ENCODE data around the gene TRPV3.

The TRPV3 gene

GRCh38 chr17:3546521-3546920 is 11.1 kb downstream of the TRPV3 start:
- DNase-seq (ENCODE audit: low read depth) = no peak

- no peak for DNase-seq (ENCODE audit: low read depth)
Observed at GRCh38 chr17:3545151-3545550, 12.5 kb downstream of the TRPV3 start.

GRCh38 chr17:3544365-3544764 is 13.2 kb downstream of the TRPV3 start:
- no peak for DNase-seq (ENCODE audit: low read depth)

GRCh38 chr17:3543453-3543852 is 14.2 kb downstream of the TRPV3 start:
- DNase-seq (ENCODE audit: low read depth) = no peak

- no peak for DNase-seq (ENCODE audit: low read depth)
Observed at GRCh38 chr17:3542410-3543088, 15.1 kb downstream of the TRPV3 start.

GRCh38 chr17:3539881-3540540 is 17.6 kb downstream of the TRPV3 start:
- DNase-seq (ENCODE audit: low read depth) = no peak

GRCh38 chr17:3536716-3537115 is 20.9 kb downstream of the TRPV3 start:
- DNase-seq (ENCODE audit: low read depth) = no peak

- peak; percentile 7 for DNase-seq (ENCODE audit: low read depth)
Observed at GRCh38 chr17:3535253-3535995, 22.2 kb downstream of the TRPV3 start.

- DNase-seq (ENCODE audit: low read depth) = no peak
Observed at GRCh38 chr17:3534881-3535252, 22.7 kb downstream of the TRPV3 start.

GRCh38 chr17:3533752-3534151 is 23.9 kb downstream of the TRPV3 start:
- DNase-seq (ENCODE audit: low read depth) = no peak

GRCh38 chr17:3532859-3533142 is 24.8 kb downstream of the TRPV3 start:
- DNase-seq (ENCODE audit: low read depth) = no peak

- no peak for DNase-seq (ENCODE audit: low read depth)
Observed at GRCh38 chr17:3532106-3532858, 25.3 kb downstream of the TRPV3 start.

- DNase-seq (ENCODE audit: low read depth) = no peak
Observed at GRCh38 chr17:3531266-3532101, 26.1 kb downstream of the TRPV3 start.

GRCh38 chr17:3529817-3530741 is 27.5 kb downstream of the TRPV3 start:
- no peak for DNase-seq (ENCODE audit: low read depth)

- no peak for DNase-seq (ENCODE audit: low read depth)
Observed at GRCh38 chr17:3528880-3529511, 28.6 kb downstream of the TRPV3 start.

- no peak for DNase-seq (ENCODE audit: low read depth)
Observed at GRCh38 chr17:3528403-3528851, 29.2 kb downstream of the TRPV3 start.

GRCh38 chr17:3527896-3528295 is 29.7 kb downstream of the TRPV3 start:
- no peak for DNase-seq (ENCODE audit: low read depth)

GRCh38 chr17:3527468-3527867 is 30.1 kb downstream of the TRPV3 start:
- DNase-seq (ENCODE audit: low read depth) = no peak

GRCh38 chr17:3526971-3527370 is 30.6 kb downstream of the TRPV3 start:
- no peak for DNase-seq (ENCODE audit: low read depth)

- DNase-seq (ENCODE audit: low read depth) = no peak
Observed at GRCh38 chr17:3526491-3526890, 31.1 kb downstream of the TRPV3 start.

Measured in activated gamma-delta T cell treated with anti-CD3 and anti-CD28 coated beads, Interleukin-2, amount 50 U/mL, for 16 hours (primary cell).